ENCODE data around the gene ARRDC1. TPM values are rescaled to one million over a fixed set of nuclear protein-coding genes. Genes with fewer than 3 reads are reported as not detected.

The ARRDC1 gene
- total RNA-seq, 1 donor from 2014 or later = 71.0 TPM

DNA sequence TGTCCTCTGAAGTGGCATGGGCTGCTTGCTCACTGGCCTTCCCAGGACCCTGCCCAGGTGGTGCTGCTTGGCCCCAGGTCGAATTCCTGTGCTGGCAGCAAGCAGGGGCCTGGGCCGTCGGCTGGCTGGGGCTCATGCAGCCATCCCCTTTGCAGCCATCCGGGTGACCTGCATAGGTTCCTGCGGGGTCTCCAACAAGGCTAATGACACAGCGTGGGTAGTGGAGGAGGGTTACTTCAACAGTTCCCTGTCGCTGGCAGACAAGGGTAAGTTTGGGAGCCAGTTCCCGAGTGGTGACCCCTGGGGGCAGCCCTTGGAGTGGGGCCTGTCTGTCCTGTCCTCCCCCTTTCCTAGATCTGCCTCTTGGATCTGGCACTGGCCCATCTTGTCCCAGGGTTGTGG, 7.3 kb downstream of the ARRDC1 start:
- Histone ChIP-seq H3K27ac (peak overlapping the region; percentile 91), H3K36me3 (peaks cover 43% of the 10 kb centered on the region), H3K27me3 (ENCODE audit: low read depth) (no peaks in the 10 kb centered on the region), H3K9me3 (no peaks in the 10 kb centered on the region), H3K4me1 (peaks cover 56% of the 10 kb centered on the region), H3K4me3 (no peak overlapping the region)
- ATAC-seq (peak in 1 of 2 donors; percentile 1), DNase-seq (no peak)
- intact Hi-C loops (cut with DNase I) = no loop called here
- TF ChIP-seq, protein P1, sequence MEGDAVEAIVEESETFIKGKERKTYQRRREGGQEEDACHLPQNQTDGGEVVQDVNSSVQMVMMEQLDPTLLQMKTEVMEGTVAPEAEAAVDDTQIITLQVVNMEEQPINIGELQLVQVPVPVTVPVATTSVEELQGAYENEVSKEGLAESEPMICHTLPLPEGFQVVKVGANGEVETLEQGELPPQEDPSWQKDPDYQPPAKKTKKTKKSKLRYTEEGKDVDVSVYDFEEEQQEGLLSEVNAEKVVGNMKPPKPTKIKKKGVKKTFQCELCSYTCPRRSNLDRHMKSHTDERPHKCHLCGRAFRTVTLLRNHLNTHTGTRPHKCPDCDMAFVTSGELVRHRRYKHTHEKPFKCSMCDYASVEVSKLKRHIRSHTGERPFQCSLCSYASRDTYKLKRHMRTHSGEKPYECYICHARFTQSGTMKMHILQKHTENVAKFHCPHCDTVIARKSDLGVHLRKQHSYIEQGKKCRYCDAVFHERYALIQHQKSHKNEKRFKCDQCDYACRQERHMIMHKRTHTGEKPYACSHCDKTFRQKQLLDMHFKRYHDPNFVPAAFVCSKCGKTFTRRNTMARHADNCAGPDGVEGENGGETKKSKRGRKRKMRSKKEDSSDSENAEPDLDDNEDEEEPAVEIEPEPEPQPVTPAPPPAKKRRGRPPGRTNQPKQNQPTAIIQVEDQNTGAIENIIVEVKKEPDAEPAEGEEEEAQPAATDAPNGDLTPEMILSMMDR (IDR thresholded peaks at IDR 0.05) = no peak

GRCh38 chr9:137613259-137613658, 7.8 kb downstream of the ARRDC1 start:
- peaks cover 43% of the 10 kb centered on the region for H3K36me3 ChIP-seq
- no peaks in the 10 kb centered on the region for H3K27me3 ChIP-seq (ENCODE audit: low read depth)
- no peak for ATAC-seq
- no peaks in the 10 kb centered on the region for H3K9me3 ChIP-seq
- no peak overlapping the region for H3K4me3 ChIP-seq
- TF ChIP-seq, protein P1 (IDR thresholded peaks at IDR 0.05) = no peak
- peak overlapping the region; percentile 91 for H3K27ac ChIP-seq
- peaks cover 55% of the 10 kb centered on the region for H3K4me1 ChIP-seq
- intact Hi-C loops (cut with DNase I) = no loop called here
- DNase-seq = no peak

- intact Hi-C loops (cut with DNase I) = no loop called here
- DNase-seq = no peak
- H3K27ac ChIP-seq = peak overlapping the region; percentile 91
Observed at GRCh38 chr9:137613738-137614523, 8.4 kb downstream of the ARRDC1 start.

DNA sequence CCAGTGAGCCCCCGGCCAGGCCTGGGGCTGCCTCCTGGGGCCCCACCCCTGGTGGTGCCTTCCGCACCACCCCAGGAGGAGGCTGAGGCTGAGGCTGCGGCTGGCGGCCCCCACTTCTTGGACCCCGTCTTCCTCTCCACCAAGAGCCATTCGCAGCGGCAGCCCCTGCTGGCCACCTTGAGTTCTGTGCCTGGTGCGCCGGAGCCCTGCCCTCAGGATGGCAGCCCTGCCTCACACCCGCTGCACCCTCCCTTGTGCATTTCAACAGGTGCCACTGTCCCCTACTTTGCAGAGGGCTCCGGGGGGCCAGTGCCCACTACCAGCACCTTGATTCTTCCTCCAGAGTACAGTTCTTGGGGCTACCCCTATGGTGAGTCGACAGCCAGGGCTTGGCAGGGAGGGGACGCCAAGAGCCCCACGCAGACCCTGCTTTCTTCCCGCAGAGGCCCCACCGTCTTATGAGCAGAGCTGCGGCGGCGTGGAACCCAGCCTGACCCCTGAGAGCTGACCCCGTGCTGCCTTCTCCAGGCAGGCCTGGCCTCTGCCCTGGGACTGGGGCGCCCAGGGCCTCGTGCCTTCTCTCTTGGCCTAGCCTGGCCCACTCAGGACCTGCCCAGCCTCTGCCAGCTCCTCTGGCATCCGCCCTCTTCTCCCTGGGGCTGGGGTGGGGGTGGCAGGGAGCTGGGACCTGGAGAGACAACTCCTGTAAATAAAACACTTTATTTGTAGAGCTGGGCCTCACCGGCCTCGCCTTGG, 9.3 kb downstream of the ARRDC1 start:
- Histone ChIP-seq H3K4me1 (peaks cover 45% of the 10 kb centered on the region), H3K9me3 (no peaks in the 10 kb centered on the region), H3K27ac (peak overlapping the region; percentile 36), H3K4me3 (no peak overlapping the region), H3K27me3 (ENCODE audit: low read depth) (no peaks in the 10 kb centered on the region), H3K36me3 (peaks cover 43% of the 10 kb centered on the region)
- no peak for ATAC-seq
- intact Hi-C loops (cut with DNase I) = no loop called here
- DNase-seq = no peak
- TF ChIP-seq, protein P1 (IDR thresholded peaks at IDR 0.05) = no peak

More at GRCh38 chr9:137613738-137614523, 8.4 kb downstream of the ARRDC1 start:
- no peak overlapping the region for H3K4me3 ChIP-seq
- no peaks in the 10 kb centered on the region for H3K27me3 ChIP-seq (ENCODE audit: low read depth)
- H3K4me1 ChIP-seq = peaks cover 49% of the 10 kb centered on the region
- peaks cover 43% of the 10 kb centered on the region for H3K36me3 ChIP-seq
- no peaks in the 10 kb centered on the region for H3K9me3 ChIP-seq
- ATAC-seq = no peak
- TF ChIP-seq, protein P1 (IDR thresholded peaks at IDR 0.05) = no peak

DNA sequence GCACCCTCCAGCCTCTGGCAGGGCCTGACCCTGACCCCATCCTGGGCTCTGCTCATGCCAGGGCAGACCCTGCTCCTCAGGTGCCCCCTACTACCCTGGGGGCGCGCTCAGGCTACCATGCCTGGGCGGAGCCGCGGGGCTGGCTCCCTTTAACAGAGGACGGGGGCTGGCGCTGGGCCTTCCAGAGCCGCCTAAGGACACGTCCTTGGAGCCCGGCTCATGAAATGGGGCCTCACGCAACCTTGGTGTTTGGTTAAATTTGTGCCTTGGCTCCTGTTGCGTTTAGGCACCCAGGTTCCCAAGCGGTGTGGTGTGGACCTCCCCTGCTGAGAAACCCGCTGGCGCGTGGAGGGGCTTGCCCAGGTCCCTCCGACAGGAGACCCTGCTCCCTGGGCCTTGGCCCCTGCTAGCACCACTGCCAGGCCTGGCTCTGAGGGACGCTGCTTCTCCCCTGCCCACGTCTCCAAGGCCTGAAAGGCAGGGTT, 9.9 kb downstream of the ARRDC1 start:
- Histone ChIP-seq H3K27ac (peak overlapping the region; percentile 36), H3K27me3 (ENCODE audit: low read depth) (no peaks in the 10 kb centered on the region), H3K9me3 (no peaks in the 10 kb centered on the region), H3K36me3 (peaks cover 43% of the 10 kb centered on the region), H3K4me3 (no peak overlapping the region), H3K4me1 (peaks cover 51% of the 10 kb centered on the region)
- ATAC-seq (no peak), DNase-seq (no peak)
- TF ChIP-seq, protein P1 (IDR thresholded peaks at IDR 0.05) = no peak
- intact Hi-C loops (cut with DNase I) = no loop called here
